ENCODE data around the gene KCNIP1.

The KCNIP1 gene

GRCh38 chr5:170773024-170773985 is 269.5 kb downstream of the KCNIP1 start:
- H3K4me3 Mint-ChIP-seq: no peak overlapping the region
- peaks cover 48% of the 10 kb centered on the region for H3K27me3 Mint-ChIP-seq (ENCODE audit: low read depth)
- H3K4me1 Mint-ChIP-seq: peaks cover 6% of the 10 kb centered on the region
- TF ChIP-seq, protein P1, sequence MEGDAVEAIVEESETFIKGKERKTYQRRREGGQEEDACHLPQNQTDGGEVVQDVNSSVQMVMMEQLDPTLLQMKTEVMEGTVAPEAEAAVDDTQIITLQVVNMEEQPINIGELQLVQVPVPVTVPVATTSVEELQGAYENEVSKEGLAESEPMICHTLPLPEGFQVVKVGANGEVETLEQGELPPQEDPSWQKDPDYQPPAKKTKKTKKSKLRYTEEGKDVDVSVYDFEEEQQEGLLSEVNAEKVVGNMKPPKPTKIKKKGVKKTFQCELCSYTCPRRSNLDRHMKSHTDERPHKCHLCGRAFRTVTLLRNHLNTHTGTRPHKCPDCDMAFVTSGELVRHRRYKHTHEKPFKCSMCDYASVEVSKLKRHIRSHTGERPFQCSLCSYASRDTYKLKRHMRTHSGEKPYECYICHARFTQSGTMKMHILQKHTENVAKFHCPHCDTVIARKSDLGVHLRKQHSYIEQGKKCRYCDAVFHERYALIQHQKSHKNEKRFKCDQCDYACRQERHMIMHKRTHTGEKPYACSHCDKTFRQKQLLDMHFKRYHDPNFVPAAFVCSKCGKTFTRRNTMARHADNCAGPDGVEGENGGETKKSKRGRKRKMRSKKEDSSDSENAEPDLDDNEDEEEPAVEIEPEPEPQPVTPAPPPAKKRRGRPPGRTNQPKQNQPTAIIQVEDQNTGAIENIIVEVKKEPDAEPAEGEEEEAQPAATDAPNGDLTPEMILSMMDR (IDR thresholded peaks at IDR 0.05; ENCODE audit: unreplicated experiment in 3 of 3): no peak
- H3K36me3 Mint-ChIP-seq (ENCODE audit: low read depth): no peaks in the 10 kb centered on the region
- H3K9me3 Mint-ChIP-seq: no peaks in the 10 kb centered on the region
- no peak overlapping the region for H3K27ac Mint-ChIP-seq

- Mint-ChIP-seq H3K4me1 (no peaks in the 10 kb centered on the region), H3K9me3 (no peaks in the 10 kb centered on the region), H3K27me3 (ENCODE audit: low read depth) (peaks cover 44% of the 10 kb centered on the region), H3K4me3 (no peak overlapping the region), H3K36me3 (ENCODE audit: low read depth) (no peaks in the 10 kb centered on the region), H3K27ac (no peak overlapping the region)
- TF ChIP-seq, protein P1 (IDR thresholded peaks at IDR 0.05; ENCODE audit: unreplicated experiment in 3 of 3): no peak
Measured at GRCh38 chr5:170774831-170775230, 271.0 kb downstream of the KCNIP1 start.

- TF ChIP-seq, protein P1 (IDR thresholded peaks at IDR 0.05; ENCODE audit: unreplicated experiment in 3 of 3): no peak
- peaks cover 16% of the 10 kb centered on the region for H3K4me1 Mint-ChIP-seq
- no peaks in the 10 kb centered on the region for H3K9me3 Mint-ChIP-seq
- H3K27me3 Mint-ChIP-seq (ENCODE audit: low read depth): peaks cover 14% of the 10 kb centered on the region
- no peaks in the 10 kb centered on the region for H3K36me3 Mint-ChIP-seq (ENCODE audit: low read depth)
- no peak overlapping the region for H3K4me3 Mint-ChIP-seq
- no peak overlapping the region for H3K27ac Mint-ChIP-seq
Measured at GRCh38 chr5:170781946-170782345, 278.1 kb downstream of the KCNIP1 start.

DNA sequence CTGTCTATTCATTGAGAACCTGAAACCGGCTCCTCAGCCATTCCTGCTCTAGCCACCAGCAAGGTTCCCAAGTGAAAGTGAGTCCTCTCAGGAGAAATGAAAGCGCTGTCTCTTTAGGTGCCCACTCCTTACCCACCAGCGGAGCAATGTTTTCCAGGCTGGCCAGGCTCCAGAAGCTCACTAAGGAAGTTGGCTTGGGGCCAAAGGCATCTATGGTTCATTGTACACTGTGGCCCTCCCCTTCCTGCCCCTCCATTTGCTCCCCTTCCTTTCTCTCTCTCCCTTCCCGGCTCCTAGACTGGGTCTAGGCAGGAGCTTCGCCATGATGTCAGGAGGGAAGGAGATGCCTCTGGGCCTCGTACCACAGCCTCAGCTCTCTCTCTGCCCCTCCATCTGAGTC is 278.6 kb downstream of the KCNIP1 start:
- Mint-ChIP-seq H3K27ac (peak overlapping the region in 1 of 3 experiments; percentile 33), H3K4me3 (no peak overlapping the region), H3K4me1 (peaks cover 16% of the 10 kb centered on the region), H3K9me3 (no peaks in the 10 kb centered on the region), H3K36me3 (ENCODE audit: low read depth) (no peaks in the 10 kb centered on the region), H3K27me3 (ENCODE audit: low read depth) (peaks cover 14% of the 10 kb centered on the region)
- TF ChIP-seq, protein P1 (IDR thresholded peaks at IDR 0.05; ENCODE audit: unreplicated experiment in 3 of 3): no peak

- Mint-ChIP-seq H3K27ac (peak within 1 kb of the TSS in 1 of 3 experiments; percentile 33), H3K4me3 (no peak within 1 kb of the TSS), H3K36me3 (ENCODE audit: low read depth) (no peaks in the 10 kb centered on the region), H3K4me1 (peaks cover 16% of the 10 kb centered on the region), H3K9me3 (no peaks in the 10 kb centered on the region), H3K27me3 (ENCODE audit: low read depth) (peaks cover 13% of the 10 kb centered on the region)
- TF ChIP-seq, protein P1 (IDR thresholded peaks at IDR 0.05; ENCODE audit: unreplicated experiment in 3 of 3): no peak
Measured at GRCh38 chr5:170783498-170784247, 279.9 kb downstream of the KCNIP1 start, which contains the start of gene GABRP. TSS of gene GABRP (plus strand) at chr5:170783725. CDS start at chr5:170788616, 4,891 bp downstream.
